DMS53 treated with DMSO at 0.1 percent for 48 hours (cell line): ENCODE results near the gene SLC2A8.

Experiments used
- DNase-seq: peaks from one replicate; lab custom pipeline; 2025; ENCODE audit not compliant: unreplicated experiment; lab: John Stamatoyannopoulos, UW

SLC2A8 gene

GRCh38 chr9:127382541-127382940, 14.4 kb upstream of the SLC2A8 start:
- no peak for DNase-seq

GRCh38 chr9:127384016-127384730, 12.8 kb upstream of the SLC2A8 start:
- DNase-seq, result no peak

DNA sequence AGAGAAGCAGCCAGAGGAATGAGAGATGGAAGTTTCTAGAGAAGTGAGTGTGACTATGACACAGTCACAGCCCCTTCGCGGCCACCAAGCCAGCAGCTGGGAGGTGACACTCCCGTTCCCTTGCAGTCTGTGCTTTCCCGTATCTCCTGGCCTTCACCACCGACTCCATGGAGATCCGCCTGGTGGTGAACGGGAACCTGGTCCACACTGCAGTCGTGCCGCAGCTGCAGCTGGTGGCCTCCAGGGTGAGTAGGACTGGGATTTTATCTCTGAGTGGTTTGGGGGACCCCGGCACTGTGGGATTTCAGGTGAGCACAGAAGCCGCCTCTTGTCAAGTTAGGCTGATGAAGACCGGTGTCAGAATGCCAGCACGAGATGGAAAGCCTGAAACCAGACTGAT, 12.1 kb upstream of the SLC2A8 start:
- DNase-seq, result no peak

DNA sequence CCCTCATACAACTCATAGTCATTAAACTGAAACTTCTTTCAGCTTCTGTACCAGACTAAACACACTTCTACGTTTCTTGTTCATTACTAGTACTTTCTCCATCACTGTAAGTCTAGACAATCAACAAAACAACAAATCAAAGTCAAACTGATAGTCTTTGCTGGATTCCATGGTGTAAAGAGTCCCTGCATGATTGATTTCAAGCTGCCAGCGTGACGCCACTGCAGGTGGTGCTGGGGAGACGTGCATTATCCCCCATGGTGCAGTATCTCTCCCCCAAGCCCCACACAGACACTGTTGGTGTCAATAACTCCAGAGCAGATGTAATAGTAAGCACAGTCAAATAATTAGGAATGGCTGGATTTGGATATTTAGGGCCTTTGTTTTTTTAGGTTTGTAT, 10.7 kb upstream of the SLC2A8 start:
- no peak for DNase-seq

DNA sequence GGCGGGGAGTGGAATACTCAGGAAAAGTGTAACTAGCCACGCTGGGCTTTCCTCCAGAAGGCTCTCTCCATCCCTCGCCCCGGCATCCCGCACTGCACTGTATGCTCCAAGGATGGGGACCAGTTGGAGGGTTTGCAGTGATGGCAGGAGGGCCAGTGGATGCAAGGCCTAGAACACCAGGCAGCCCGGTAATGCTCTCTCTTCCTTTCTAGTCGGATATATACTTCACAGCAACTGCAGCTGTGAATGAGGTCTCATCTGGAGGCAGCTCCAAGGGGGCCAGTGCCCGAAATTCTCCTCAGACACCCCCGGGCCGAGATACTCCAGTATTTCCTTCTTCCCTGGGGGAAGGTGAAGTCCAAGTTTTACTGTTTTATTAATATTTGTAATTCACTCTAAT, 10.0 kb upstream of the SLC2A8 start:
- DNase-seq, result no peak

DNA sequence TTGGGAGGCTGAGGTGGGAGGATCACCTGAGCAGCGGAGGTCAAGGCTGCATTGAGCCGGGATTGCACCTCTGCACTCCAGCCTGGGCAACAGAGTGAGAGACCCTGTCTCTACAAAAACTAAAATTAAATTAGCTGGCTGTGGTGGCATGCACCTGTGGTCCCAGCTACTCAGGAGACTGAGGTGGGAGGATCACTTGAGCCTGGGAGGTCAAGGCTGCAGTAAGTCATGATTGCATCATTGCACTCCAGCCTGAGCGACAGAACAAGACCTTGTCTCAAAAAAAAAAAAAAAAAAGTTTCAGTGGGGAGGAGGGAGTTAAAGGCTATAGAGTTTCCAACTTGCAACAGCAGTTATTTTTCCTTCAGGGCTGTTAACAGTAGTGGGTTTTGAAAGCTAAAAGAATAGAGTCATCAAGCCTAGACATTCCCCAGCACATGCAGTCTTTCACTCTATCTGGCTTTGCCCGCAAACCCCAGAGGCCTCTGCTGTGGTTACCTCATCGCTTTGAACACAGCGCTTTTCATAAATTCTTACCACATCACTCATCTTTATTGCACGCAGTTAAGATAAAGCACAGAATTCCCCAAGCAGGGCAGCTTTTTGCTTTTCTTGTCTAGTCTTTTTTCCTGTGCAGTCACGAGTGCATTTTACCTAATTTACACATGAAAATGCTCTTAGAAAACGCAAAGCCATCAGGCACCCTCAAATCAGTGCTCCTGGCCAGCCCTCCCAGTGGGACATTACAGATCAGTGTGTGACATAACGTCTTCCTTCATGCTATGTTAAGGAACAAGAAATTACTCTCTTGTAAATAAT, 8.7 kb upstream of the SLC2A8 start:
- DNase-seq, result no peak

DNA sequence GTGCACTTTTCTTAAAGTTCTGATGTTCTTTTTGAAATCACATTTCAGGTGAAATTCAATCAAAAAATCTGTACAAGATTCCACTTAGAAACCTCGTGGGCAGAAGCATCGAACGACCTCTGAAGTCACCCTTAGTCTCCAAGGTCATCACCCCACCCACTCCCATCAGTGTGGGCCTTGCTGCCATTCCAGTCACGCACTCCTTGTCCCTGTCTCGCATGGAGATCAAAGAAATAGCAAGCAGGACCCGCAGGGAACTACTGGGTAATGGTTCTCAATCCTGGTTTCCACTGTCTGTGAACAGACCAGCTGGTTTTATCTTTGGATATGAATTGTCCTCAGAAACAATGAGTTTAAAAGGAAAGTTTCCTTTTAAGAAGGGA, 8.1 kb upstream of the SLC2A8 start:
- no peak for DNase-seq

- no peak for DNase-seq
Measured at GRCh38 chr9:127389381-127390247, 7.4 kb upstream of the SLC2A8 start.

- DNase-seq, result no peak
Measured at GRCh38 chr9:127390248-127390545, 6.8 kb upstream of the SLC2A8 start.

DNA sequence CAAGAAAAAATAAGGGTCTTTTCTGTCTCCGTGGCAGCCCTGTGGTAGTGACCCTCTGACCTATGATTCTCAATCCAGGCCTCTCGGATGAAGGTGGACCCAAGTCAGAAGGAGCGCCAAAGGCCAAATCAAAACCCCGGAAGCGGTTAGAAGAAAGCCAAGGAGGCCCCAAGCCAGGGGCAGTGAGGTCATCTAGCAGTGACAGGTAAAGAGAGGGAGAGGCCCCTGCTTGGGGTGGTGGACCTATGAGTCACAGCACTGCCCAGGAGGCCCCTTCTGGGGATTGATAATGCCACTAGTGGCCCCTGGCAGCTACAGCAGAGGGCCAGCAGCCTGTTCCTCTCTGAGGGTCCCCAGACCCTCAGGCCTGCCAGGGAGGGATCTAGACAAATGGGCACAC, 6.4 kb upstream of the SLC2A8 start:
- no peak for DNase-seq

DNA sequence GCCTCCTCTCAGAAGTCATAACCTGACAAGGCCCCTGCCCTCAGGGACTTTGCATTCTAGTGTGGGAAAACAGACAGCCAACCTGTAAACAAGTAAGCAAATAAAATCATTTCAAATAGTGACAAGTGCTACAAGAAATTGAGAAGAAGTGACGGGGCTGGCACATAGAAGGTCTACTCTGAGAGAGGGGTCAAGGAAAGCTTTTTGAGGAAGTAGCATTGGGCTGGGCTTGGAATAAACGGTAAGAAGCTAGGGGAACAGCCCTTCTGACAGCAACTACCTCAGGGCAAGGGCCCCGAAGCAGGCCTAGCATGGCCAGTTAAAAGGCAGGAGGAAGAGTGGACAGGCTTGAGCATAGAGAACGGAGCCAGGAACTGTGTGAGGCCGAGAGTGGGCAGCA, 4.8 kb upstream of the SLC2A8 start:
- no peak for DNase-seq

DNA sequence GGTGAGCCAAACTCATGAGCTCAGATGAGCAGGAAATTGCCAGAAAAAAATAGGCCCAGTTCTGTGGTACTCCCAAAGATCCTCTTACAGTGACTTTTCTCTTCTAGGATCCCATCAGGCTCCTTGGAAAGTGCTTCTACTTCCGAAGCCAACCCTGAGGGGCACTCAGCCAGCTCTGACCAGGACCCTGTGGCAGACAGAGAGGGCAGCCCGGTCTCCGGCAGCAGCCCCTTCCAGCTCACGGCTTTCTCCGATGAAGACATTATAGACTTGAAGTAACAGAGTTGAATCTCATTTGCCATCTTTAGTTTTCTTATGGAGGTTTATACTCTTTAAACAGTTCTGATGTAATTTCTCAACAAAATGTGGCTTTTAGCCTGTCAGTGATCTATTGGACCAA, 4.0 kb upstream of the SLC2A8 start:
- DNase-seq, result no peak

GRCh38 chr9:127393645-127394044, 3.3 kb upstream of the SLC2A8 start:
- no peak for DNase-seq

DNA sequence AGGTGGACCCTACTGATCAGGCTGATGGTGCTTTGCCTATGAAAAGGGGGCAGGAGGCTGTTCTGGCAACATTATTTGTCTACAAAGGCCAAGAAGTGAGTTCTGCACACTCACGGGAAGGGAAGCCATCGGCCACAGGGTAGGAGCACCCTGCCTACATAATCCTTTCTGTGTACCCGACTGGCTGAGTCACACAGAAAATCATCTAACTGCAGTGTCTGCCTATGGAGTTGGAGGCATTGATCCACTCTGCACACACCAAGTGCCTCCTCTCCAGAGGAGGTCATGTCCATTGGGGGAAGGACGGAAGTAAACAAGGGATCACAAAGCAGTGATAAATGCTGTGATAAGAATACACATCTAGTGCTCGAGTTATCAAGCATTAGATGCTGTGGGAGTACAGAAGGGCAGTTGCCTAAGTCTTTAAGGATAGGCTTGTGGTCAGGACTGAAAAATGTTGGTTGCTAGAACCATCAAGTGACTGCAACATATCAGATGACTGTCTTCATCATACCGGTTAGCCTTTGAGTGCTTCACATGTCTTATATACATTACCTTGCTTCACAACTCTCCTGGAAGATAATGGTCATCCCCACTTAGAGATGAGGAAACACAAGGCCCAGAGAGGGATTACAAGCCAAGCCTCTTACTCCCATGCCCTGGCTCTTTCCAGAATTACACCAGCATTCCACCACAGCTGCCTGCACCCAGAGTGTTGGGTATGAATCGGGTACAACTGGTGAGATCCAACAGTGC, 1.3 kb upstream of the SLC2A8 start:
- no peak for DNase-seq

- DNase-seq, result no peak
Measured at GRCh38 chr9:127396253-127396807, 639 bp upstream of the SLC2A8 start.

GRCh38 chr9:127397646-127398274, 791 bp downstream of the SLC2A8 start:
- DNase-seq, result no peak

DNA sequence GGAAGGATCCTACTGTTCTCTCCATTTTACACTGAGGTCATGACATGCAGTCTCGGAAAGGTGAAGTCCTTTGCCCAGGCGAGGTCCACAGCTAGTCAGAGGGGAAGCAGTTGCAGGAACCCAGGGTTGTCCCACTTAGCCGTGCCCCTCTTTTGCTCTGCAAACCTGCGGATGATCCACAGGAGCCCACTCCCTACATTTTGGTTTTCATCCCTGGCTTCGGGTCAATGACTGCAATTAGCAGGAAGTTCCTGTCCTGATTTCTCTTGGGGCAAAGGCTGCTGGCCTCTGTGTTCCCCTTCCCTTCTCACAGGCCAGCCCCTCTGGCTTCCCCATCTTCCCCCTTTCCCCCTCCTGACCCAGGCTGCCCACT, 1.3 kb downstream of the SLC2A8 start:
- no peak for DNase-seq

GRCh38 chr9:127398715-127399400, 1.9 kb downstream of the SLC2A8 start:
- DNase-seq, result no peak

- no peak for DNase-seq
Measured at GRCh38 chr9:127399736-127400269, 2.8 kb downstream of the SLC2A8 start.
